ENCODE data around the gene EEFSEC.
"Not testable (repeated sequence)": the region's sequence is repeated elsewhere in the genome, so short reads cannot be mapped to it uniquely, and the experiment has no call there.

Gene EEFSEC

DNA sequence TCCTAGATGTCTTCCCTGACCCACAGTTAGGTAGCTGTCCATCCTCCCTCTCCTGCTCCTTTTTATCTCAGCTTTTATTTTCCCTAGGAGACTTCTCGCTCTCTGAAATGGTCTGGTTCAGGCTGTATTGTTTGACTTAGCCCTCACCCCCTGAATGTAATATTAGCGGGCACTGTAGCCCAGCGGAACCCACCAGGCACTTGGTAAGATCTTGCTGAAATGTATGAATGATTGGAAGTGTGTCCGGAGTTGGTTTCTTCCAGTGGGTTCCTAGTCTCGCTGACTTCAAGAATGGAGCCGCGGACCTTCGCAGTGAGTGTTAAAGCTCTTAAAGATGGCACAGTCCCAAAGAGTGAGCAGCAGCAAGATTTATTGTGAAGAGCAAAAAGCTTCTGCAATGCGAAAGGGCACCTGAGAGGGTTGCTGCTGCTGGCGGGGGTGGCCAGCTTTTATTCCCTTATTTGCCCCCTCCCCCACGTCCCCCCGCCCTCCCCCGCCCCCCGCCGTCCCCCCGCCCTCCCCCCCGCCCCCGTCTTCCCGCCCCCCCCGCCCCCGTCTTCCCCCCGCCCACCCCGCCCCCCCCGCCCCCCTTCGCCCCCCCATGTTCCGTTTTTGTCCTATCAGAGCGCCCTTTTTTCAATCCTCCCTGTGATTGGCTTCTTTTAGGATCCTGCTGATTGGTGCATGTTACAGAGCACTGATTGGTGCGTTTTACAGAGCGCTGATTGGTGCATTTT lies 694 bp upstream of the EEFSEC start:
- peak; percentile 61 to 67 for ATAC-seq

DNA sequence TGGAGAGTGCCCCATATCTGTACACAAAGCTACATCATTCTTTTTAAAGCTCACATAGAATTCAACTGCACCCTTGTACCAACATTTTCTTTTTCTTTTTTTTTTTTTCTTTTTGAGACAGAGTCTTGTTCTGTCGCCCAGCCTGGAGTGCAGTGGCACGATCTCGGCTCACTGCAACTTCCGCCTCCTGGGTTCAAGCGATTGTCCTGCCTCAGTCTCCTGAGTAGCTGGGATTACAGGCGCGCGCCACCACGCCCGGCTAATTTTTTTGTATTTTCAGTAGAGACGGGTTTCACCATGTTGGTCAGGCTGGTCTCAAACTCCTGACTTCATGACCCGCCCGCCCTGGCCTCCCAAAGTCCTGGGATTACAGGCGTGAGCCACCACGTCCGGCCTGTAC lies 1.1 kb downstream of the EEFSEC start:
- ATAC-seq = not testable (repeated sequence)

DNA sequence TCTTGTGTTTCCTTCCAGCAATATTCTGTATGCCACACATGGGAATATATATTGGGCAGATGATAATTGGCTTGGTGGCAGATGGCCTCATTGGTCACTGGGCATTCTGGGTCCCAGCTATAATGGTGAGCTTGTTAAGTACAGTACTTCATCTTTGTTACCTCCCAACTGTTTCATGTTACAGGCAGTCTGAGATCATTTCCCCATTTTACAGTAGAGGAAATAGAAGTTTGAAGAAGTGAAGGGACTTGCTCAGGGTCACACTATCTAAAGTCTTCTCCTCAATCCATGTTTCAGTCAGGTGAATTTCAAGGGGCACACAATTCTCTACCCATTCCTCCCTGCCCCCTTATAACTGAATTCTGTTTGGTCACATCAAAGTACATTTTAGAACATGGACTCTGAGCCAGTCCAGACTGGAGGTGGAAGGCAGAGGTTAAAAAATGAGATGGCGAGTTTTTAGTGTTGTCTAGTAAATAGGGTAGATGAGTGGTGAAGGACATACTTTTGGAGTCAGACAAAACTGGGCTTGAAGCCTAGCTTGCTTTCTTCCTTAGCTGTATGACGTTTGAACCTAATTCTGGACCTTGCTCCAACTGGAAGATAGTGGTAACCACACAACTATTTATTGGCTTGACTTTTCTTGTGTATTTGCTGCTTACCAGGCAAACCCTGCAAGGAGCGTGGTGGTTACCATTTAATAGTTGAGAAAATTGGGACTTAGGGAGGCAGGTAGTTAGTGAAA lies 2.5 kb downstream of the EEFSEC start:
- no peak for ATAC-seq

DNA sequence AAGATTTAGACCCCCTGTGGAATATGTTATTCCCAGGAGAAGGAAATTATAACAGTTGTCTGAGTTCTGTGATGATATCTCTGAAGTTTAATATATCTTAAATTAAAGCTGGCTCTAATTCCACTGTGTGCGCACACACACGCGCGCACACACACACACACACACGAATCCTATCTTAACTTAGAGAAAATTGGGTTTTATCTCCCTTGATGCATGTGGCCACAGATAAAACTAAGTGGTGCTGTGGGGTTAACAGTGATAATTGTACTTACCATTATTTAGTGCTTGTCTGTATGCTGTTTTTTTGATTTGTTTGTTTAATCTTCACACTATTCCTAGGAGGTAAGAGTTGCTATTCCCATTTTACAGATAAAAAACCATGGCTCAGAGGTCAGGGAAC lies 7.4 kb downstream of the EEFSEC start:
- ATAC-seq = no peak

DNA sequence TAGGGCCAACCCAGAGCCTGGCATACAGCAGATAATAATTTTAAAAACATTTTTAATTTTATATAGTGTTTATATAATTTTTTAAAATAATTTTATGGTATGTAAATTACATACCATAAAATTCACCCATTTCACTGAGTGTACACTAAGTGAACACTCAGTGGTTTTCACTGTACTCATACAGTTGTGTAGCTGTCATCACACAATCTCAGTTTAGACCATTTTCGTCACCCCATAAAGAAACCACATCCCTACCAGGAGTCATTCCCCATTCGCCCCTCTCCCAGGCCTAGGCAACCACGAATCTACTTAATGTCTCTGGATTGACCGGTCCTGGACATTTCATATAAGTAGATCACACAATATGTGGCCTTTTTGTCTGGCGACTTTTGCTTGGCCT lies 10.2 kb downstream of the EEFSEC start:
- no peak for ATAC-seq

DNA sequence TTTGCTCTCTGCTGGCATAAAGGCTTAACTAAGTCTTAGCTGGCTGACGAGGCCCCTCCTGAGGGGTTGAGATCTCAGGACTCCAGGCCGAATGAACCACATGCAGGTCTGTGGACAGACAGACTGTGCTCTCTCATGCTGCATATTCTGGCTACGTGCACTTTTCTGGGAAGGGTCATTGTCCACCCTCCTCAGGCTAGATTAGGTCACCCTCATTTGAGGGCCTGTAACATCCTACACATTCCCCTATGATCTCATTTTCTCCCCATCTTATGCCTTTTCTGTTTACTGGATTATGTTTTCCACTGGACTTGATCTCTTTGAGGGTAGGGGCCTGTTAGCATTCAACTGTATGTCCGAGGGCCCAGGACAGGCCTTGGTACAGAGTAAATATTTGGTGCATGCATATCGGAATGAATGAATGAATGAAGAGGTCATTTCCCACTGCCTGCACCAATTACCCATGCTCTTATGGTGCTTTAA lies 13.7 kb downstream of the EEFSEC start:
- no peak for ATAC-seq

DNA sequence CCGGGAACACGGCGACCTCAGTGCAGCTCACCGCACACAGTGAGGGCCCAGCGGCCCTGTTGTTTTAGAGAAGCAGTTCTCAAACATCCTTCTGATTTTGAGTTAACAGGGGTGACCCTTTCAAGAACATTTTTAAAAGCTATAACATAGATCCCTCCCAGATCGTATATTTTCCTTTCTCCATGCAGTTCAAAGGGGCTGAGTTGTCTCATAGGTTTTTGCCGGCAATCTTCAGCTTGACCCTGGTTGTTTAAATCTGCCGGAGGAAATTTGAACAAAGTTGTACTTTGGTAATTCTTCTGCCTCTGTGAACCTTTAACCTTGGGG lies 14.3 kb downstream of the EEFSEC start:
- no peak for ATAC-seq

DNA sequence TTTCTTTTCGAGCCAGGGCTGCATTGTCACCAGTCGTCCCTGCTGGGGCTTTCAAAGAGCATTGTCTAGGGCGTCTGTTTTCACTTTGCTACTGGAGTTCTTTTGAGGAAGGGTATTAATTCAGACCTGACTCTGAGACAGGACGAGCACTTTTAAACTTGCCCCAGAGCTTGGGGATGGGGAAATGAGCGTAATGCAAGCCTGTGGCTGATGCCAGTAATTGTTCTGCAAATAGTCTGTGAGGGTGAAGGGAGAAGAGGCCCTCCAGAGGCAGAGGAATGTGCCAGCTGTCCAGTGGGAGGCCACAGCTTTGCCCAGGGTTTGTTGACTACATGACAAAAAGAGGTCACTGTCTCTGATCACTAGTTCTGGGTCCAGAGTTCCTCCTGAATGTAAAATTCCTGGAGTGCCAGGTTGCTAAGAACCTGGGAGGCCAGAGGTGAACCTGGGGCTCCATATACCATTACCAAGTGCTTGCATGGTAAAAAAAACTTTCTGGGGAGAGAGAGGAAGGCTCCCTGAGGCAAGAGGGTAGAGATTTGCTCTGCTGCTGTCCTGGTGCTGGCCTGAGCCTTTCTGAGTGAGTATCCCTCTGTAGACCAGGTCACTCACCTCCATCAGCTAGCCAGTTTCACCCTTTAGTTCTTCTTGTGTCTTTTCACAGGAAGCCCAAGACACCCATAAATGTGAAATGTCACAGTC lies 14.8 kb downstream of the EEFSEC start:
- ATAC-seq = no peak

DNA sequence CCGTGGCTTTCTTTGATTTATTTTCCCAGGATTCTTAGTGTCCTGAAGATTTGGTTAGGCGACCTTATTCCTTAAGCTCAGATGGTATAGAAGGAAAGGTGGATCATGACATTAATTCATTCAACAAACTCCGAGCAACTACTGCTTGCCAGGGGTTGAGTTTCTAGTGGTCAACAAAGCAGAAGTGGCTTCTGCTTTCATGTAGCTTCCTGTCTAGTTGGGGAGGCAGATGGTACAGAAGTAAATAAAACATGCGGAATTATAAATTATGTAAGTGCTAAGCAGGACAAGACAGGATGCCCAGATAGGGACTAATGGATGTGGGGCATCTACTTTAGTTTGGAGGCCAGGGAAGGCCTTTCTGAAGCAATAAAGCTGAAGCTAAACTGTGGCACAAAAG lies 15.6 kb downstream of the EEFSEC start:
- no peak for ATAC-seq

DNA sequence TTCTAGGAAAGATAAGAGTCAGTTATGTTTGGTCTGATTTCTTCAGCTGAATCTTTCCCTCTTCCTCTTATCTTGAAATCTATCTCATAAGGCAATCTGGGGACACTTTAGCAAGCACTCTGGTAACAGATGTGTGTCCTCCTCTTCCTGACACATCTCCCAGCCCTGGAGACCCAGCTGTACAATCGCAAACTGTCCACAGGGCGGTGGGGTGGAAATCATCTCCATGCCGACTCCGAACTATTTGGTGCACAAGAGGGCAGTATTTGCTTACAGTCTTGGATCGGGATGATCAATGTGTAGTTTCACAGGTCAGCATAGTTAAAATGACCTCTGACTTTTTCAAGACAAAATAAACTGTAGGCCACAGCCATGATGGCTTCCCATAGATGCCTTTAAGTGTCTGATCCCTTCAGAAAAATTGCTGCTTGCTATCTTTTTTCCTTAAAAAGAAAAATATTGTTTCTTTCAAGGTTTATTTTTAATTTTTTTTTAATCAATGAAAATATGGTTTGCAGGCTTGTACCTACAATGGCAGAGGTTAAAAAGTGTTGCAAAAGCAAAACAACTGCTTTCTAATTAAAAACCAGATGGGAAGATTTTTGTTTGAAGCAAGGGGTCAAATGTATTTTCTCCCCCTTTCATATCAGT lies 17.7 kb downstream of the EEFSEC start:
- no peak for ATAC-seq

DNA sequence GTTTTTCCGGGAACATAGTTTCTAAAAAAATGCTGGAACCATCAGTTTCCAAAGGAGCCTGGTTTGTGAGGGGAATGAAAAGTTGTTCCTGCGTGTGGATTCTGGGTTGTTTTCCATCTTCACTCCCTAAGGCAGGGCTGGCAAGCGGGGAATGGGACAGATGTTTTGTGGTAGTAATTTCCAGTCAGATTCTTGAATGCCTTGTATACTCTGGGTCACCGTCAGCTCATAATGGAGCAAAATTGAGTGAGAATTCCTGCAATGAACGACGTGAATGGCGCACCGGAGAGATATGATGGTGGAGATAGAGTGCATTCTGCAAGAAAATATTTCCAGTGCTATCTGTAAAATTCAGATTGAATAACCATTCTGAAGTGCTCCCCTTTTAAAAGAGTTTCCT lies 19.9 kb downstream of the EEFSEC start:
- ATAC-seq = no peak

DNA sequence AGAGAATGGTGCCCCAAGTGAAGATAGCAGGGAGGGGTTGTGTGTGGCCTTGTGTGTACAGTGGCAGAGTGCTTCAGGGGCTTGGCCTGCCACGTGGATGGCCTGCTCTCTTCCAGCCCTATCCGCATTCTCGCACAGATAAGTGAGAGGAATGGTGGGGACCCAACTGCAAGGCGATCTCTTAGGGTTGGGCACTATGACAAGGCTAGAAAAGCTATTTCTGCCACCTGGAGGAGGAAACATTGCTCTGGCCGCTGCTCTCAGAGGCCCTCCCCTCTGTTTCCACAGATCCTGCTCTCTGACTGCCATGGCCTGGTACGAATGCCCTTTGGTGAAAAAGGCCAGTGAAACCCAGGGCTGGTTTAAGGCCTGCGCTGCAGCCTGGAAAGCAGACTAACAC lies 20.6 kb downstream of the EEFSEC start:
- no peak for ATAC-seq

DNA sequence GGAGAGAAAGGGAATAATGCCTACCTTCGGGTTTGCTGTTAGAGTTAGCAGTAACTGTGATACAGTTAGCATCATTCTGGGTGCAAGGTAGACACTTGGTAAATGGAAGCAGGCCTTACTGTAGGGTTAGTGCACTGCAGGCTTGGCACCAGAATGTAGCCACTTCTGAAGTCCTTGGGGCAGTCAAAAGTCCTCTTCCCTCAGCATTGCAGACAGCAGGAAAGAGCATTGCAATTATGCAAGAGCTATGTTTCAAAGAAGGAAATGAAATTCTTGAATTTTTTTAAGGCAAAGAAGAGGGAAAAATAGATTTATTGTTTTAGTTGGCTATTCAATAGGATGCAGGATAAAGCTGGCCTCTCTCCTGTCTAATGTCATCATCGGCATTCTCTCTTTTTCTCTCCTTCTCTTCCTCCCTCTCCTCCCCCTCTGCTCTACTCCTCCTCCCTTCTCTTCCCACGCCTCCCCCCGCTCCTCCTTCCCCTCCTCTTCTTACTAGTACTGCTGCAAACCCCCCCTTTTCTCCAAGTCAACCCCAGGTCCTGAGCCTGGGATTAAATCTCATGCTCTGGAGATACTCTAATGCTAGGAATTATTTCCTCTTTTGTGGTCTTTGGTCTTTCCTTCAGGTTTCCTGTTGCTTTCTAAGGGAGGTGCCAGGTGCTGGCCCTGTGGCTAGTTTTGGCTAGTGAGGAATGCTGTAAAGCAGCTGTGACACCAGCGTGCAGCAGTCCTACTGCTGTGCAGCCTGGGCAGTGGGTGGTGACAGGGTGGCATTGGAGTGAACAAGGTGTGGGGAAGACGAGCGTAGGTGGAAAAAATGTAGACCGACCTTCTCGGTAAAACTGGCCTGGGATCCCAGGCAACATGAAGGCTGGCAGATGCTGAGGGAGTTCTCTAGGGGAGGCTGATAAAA lies 21.7 kb downstream of the EEFSEC start:
- ATAC-seq = no peak

DNA sequence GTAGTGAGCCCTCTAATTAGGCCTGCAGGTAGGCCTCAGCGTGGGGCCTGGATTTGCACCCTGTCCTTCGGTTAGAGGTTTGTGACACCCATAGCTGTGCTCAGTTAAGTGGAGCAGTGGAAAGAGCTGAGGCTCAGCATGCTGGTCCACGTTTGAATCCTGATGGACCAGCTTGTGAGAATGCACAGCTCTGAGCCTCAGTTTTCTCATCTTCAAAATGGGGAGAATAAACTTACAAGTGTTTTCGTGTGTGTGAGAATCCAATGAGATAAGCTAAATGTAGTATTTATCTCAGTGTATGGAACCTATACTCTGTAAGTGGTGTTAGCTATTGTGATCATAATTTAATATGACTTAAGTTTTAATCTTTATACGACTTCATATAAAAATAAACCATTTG lies 22.5 kb downstream of the EEFSEC start:
- ATAC-seq = no peak

DNA sequence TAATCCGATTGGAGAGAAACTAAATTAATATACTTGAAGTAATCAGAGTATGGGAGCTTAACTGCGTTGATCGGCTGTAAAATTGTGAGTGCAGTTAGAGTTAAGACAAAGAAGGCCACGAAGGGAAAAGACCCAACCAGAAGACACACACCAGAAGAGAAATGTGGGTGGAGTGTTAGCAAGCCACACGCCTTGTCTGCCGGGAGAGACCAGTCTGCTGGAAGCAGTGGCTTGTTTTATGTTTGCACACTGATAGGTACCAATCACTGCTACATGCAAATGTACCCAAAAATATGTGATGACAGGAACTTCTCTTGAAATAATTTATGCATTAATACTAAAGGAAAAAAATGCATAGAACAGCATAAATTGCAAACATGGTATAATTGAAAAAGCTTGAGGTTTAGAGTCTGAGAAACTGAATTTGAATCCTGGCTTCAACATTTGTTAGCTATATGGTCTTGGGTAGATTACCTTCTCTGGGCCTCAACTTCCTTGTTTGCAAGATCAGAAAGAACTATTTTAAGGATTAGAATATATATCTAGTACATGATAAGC lies 23.1 kb downstream of the EEFSEC start:
- ATAC-seq = no peak

DNA sequence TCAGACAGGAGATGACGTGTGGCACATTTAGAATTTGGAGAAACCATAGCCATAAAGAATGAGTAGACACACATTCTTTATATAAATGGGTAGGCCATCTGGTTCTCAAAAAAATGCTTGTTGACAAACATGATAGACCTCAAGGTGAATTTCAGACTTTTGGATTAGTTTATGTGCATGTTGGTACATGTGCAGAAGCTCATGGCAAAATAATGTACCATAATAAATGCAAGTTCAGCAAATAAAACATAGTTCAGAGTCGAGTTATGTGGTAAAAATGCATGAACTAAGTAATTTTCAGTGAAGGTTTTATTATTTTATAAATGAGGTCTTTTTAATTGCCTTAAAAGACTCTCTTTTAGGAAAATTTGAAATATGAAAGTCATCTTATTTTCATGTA lies 24.6 kb downstream of the EEFSEC start:
- no peak for ATAC-seq

DNA sequence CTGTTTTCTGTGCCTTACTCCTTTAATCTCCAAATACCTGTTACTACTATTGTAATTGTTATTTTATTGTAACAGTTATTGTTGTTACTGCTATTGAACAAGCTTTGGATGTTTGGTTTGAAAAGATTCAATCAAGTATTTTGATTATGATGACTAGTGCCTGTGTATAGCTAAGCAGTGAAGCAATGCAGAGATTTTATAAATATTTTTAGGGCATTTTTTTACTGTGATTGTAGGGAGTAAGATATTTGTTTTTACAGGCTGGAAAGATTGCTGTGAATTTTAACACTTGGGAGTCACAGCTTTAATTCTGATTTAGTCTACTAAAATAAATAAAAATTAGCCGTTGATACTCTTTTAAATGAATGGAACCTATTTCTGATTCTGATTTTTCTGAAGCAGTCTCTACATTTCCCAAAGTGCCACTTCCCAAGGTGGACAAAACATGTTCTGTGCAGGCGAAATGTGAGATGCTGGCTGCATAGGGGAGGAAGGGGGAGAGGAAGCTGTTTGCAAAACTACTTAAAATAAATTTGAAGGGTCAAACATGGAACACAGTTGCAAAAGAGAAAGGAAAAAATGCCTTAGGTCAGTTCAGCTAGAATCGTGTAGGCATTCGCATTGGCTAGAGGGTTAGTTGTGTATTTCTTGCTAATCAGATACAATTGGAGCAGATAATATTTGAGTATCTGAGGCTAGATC lies 25.7 kb downstream of the EEFSEC start:
- ATAC-seq = no peak

DNA sequence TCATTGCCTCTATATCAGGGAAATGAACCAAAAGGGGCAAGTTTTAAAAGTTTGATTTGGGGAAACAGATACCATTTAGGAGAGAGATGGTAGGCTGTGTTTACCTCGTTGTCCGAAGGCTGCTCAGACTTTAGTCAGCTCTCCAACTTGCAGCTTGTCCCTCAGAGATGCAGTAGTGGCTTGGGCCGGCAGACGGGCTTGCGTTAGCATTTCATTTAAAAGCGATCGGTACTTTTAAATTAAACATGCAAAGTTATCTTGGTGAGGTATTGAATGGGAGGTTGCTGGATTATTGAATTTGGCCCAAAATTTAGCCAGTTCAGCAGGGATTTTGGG lies 26.2 kb downstream of the EEFSEC start:
- no peak for ATAC-seq

DNA sequence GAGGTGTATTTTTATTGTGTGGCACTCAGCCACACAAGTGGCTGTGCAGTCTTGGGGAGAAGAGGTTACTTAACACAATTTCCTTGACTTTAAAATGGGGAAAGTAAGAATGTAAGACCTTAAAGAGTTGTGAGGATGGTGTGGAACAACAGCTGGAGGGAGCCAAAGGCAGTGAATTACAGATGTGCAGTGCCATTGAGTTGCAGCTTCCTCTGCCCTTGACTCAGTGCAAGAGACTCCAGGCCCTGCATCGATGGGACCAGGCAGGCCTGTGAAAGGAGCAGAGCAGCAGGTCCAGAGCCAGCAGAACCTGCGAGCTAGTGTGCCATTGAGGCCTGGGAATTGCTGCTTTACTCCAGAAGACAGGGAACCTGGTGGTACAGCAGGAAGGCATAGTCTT lies 27.2 kb downstream of the EEFSEC start:
- ATAC-seq = no peak

DNA sequence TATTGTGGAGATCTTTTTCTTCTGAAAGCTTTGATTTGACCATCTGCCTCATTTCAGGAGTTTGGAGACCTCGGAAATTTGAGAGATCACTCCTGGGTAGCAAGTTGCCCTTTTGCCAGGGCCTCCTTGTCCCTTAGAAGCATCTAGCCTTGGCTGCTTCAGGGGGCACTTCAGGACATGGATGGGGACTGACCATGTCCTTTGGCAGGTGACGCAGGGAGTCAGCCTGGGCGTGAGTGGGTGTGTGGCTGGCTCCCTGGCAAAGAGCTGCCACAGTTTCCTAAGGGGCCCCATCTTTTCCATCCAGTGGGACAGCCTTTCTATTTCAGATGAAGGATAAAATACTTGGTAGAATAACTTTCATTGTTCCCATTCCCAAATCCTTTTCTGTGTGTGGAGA lies 27.6 kb downstream of the EEFSEC start:
- ATAC-seq = no peak

DNA sequence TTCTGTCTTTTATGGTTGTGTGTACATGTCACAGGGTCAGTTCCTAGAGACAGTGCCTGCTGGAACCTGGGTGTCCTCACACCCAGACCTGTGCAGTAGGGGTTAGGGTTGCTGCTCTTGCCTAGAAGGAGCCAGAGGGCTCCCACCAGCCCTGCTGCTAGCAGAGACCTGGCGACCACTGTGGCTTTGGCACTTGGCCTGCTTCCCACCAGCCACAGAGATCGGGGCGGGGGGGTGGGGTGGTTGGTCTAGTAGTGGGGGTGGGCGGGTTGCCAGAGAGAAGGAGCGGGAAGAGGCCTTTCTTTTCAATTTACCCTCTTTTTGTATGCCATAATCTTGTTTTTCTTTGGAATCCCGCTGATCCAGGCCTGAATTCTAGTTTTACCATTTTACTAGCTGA lies 29.4 kb downstream of the EEFSEC start:
- no peak for ATAC-seq

Measured in activated CD4-positive, CD25-positive, alpha-beta regulatory T cell treated with anti-CD3 and anti-CD28 coated beads, Interleukin-2, amount 50 U/mL, for 24 hours (primary cell).